Measurements from ENCODE around the gene TLE2. TPM values are rescaled to one million over a fixed set of nuclear protein-coding genes. Genes with fewer than 3 reads are reported as not detected.
A peak's percentile ranks its signal among the peaks of the same experiment; 100 is the strongest.

TLE2 gene
- total and polyA plus RNA-seq, 9 of the 15 experiments (the other 6 are each of a cell fraction or from before 2014, with no cell fraction given): 0.35 to 13.1 (median 6.2) TPM

DNA sequence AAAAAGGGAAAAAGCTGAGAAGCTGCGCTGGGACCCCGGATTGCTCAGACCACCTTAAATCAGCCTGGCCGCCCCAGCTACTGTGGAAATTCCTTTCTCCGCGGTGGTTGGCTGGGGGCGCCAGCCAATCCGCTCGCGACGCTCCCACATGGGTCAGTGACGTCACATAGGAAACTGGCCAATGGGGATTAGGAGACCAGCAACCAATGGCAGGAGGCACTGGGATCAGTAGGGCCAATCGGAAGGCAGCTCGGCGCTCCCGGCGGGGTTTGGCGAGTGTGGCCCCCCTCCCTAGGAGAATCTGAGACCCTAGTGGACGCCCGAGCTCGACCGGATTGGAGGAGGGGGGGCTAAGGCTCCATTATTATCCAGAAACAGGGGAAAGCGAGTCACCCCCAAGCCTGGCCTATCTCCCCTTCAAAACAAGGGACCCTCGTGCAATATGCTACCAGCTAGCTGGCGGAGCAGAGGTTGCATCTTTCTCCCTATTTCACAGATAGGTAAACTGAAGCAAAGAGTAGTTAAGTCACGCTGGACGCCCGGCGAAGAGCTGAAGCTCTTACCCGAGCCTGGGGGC lies 6.5 kb upstream of the TLE2 start (continued):
- TF ChIP-seq, protein P1, sequence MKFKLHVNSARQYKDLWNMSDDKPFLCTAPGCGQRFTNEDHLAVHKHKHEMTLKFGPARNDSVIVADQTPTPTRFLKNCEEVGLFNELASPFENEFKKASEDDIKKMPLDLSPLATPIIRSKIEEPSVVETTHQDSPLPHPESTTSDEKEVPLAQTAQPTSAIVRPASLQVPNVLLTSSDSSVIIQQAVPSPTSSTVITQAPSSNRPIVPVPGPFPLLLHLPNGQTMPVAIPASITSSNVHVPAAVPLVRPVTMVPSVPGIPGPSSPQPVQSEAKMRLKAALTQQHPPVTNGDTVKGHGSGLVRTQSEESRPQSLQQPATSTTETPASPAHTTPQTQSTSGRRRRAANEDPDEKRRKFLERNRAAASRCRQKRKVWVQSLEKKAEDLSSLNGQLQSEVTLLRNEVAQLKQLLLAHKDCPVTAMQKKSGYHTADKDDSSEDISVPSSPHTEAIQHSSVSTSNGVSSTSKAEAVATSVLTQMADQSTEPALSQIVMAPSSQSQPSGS (CRISPR knock-in tag; IDR thresholded peaks at IDR 0.05): no peak
- TF ChIP-seq BRF1 (IDR thresholded peaks at IDR 0.05; ENCODE audit: borderline replicate concordance, extremely low read depth, insufficient read length) (no peak), NUFIP1 (IDR thresholded peaks at IDR 0.05; ENCODE audit: partially characterized antibody) (no peak), ZNF23 (CRISPR knock-in tag; IDR thresholded peaks at IDR 0.05) (no peak), JUN (IDR thresholded peaks at IDR 0.05; ENCODE audit: borderline replicate concordance, low read depth, low read length) (0 out of 2 replicates have a peak, but pooled peaks have one; percentile 20), JUN (CRISPR knock-in tag; IDR thresholded peaks at IDR 0.05; ENCODE audit: borderline replicate concordance) (no peak), TCF3 (CRISPR knock-in tag; IDR thresholded peaks at IDR 0.05) (no peak; the same call in 1 of the 2 replicates), HDAC8 (tag; IDR thresholded peaks at IDR 0.05) (0 out of 2 replicates have a peak, but pooled peaks have one; percentile 25), NR1H2 (CRISPR knock-in tag; IDR thresholded peaks at IDR 0.05) (no peak), SIX5 (IDR thresholded peaks at IDR 0.05; ENCODE audit: borderline replicate concordance in 1 of 2, insufficient read depth in 1 of 2, low read depth in 1 of 2, low read length in 2 of 2) (0 out of 4 replicates have a peak, but pooled peaks of 1 of the 2 experiments have one; percentile 15), ZNF239 (CRISPR knock-in tag; IDR thresholded peaks at IDR 0.05) (no peak), ZNF143 (CRISPR knock-in tag; IDR thresholded peaks at IDR 0.05) (no peak), PHTF2 (CRISPR knock-in tag; IDR thresholded peaks at IDR 0.05) (no peak), SP2 (IDR thresholded peaks at IDR 0.05; ENCODE audit: extremely low read depth, low read depth, low read length, poor library complexity, severe bottlenecking) (peak; percentile 38), TARDBP (IDR thresholded peaks at IDR 0.05) (no peak), LCOR (CRISPR knock-in tag; IDR thresholded peaks at IDR 0.05) (no peak; the same call in 1 of the 2 replicates), SUPT5H (IDR thresholded peaks at IDR 0.05) (peak; percentile 84), MTA2 (IDR thresholded peaks at IDR 0.05; ENCODE audit: low read depth) (peak; percentile 13; the same call in 1 of the 2 replicates), EP300 (IDR thresholded peaks at IDR 0.05; ENCODE audit: low read length) (no peak), PHB2 (IDR thresholded peaks at IDR 0.05; ENCODE audit: low read depth) (no peak), PCBP2 (IDR thresholded peaks at IDR 0.05; ENCODE audit: low read depth, low read length, poor library complexity, severe bottlenecking) (no peak), ZNF197 (CRISPR knock-in tag; IDR thresholded peaks at IDR 0.05; ENCODE audit: low read depth) (0 out of 2 replicates have a peak, but pooled peaks have one; percentile 28), STAG1 (CRISPR knock-in tag; IDR thresholded peaks at IDR 0.05; ENCODE audit: borderline replicate concordance) (no peak), MTA3 (IDR thresholded peaks at IDR 0.05; ENCODE audit: borderline replicate concordance) (peak; percentile 24; the same call in 1 of the 2 replicates), KLF1 (tag; IDR thresholded peaks at IDR 0.05) (no peak), SMAD2 (IDR thresholded peaks at IDR 0.05; ENCODE audit: low read depth, low read length) (no peak)
- TF ChIP-seq, protein P2, sequence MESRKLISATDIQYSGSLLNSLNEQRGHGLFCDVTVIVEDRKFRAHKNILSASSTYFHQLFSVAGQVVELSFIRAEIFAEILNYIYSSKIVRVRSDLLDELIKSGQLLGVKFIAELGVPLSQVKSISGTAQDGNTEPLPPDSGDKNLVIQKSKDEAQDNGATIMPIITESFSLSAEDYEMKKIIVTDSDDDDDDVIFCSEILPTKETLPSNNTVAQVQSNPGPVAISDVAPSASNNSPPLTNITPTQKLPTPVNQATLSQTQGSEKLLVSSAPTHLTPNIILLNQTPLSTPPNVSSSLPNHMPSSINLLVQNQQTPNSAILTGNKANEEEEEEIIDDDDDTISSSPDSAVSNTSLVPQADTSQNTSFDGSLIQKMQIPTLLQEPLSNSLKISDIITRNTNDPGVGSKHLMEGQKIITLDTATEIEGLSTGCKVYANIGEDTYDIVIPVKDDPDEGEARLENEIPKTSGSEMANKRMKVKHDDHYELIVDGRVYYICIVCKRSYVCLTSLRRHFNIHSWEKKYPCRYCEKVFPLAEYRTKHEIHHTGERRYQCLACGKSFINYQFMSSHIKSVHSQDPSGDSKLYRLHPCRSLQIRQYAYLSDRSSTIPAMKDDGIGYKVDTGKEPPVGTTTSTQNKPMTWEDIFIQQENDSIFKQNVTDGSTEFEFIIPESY (CRISPR knock-in tag; IDR thresholded peaks at IDR 0.05): no peak
- TF ChIP-seq, protein P3, sequence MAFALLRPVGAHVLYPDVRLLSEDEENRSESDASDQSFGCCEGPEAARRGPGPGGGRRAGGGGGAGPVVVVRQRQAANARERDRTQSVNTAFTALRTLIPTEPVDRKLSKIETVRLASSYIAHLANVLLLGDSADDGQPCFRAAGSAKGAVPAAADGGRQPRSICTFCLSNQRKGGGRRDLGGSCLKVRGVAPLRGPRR (CRISPR knock-in tag; IDR thresholded peaks at IDR 0.05): no peak
